KMS-11 (cell line): ENCODE data around the gene ASB4.

Experiments
- H2AFZ ChIP-seq: fragments of 200-600 bp; sonication (generic); 2 replicates; pipeline ENCODE4 v1.6.1; 2016; ENCODE audit warnings: antibody characterized with exemption, mixed run types, low read depth
- H3K27ac ChIP-seq: fragments of 200-600 bp; sonication (generic); 2 replicates; pipeline ENCODE4 v1.6.1; 2016; ENCODE audit warnings: mild to moderate bottlenecking, mixed run types
- H3K27me3 ChIP-seq: fragments of 200-600 bp; sonication (generic); 2 replicates; pipeline ENCODE4 v1.6.1; 2017; ENCODE audit warnings: mild to moderate bottlenecking, low read depth, mixed run types, moderate library complexity; ENCODE audit not compliant: insufficient read depth
- H3K36me3 ChIP-seq: fragments of 200-600 bp; sonication (generic); 2 replicates; pipeline ENCODE4 v1.6.1; 2017; ENCODE audit warnings: mild to moderate bottlenecking, mixed run types; ENCODE audit not compliant: insufficient read depth
- H3K4me1 ChIP-seq: fragments of 200-600 bp; sonication (generic); 2 replicates; pipeline ENCODE4 v1.6.1; 2016; ENCODE audit warnings: mild to moderate bottlenecking, low read depth, mixed run types; ENCODE audit not compliant: poor library complexity, severe bottlenecking
- H3K4me2 ChIP-seq: fragments of 200-600 bp; sonication (generic); 2 replicates; pipeline ENCODE4 v1.7.0; 2016; ENCODE audit warnings: mild to moderate bottlenecking, mixed run types
- H3K4me3 ChIP-seq: fragments of 200-600 bp; sonication (generic); IDR thresholded peaks from 2 replicates; pipeline ENCODE4 v1.6.1; 2017; ENCODE audit warnings: low read depth, low read length, mixed read lengths; ENCODE audit not compliant: insufficient read depth
- H3K79me2 ChIP-seq: fragments of 200-600 bp; sonication (generic); 2 replicates; pipeline ENCODE4 v1.6.1; 2016; ENCODE audit warnings: low read depth, mixed run types; ENCODE audit not compliant: insufficient read depth
- H3K9ac ChIP-seq: fragments of 200-600 bp; sonication (generic); 2 replicates; pipeline ENCODE4 v1.6.1; 2016; ENCODE audit warnings: mild to moderate bottlenecking, mixed run types
- H4K20me1 ChIP-seq: fragments of 200-600 bp; sonication (generic); 2 replicates; pipeline ENCODE4 v1.6.1; 2016; ENCODE audit warnings: mild to moderate bottlenecking, mixed run types; ENCODE audit not compliant: insufficient read depth
- CTCF ChIP-seq: fragments of 200-600 bp; sonication (generic); conservative IDR thresholded peaks from 2 replicates; pipeline ENCODE4 v1.6.1; 2017; ENCODE audit warnings: low read depth, mild to moderate bottlenecking, antibody characterized with exemption, low read length, moderate library complexity, mixed read lengths

ASB4 gene

GRCh38 chr7:95485391-95486123 lies at the start of gene ASB4:
Gene ASB4 (plus strand): TSS chr7:95485943. CDS start chr7:95485972, 29 bp downstream.
- no peaks in the 10 kb centered on the region for H4K20me1 ChIP-seq
- no peak within 1 kb of the TSS for H3K4me2 ChIP-seq
- H3K4me1 ChIP-seq = no peaks in the 10 kb centered on the region
- no peak for TF ChIP-seq CTCF
- H3K9ac ChIP-seq = no peak within 1 kb of the TSS
- H3K27me3 ChIP-seq = no peaks in the 10 kb centered on the region
- H3K79me2 ChIP-seq = no peaks in the 10 kb centered on the region
- H3K4me3 ChIP-seq = no peak within 1 kb of the TSS
- H2AFZ ChIP-seq = no peak within 1 kb of the TSS
- no peak within 1 kb of the TSS for H3K27ac ChIP-seq
- H3K36me3 ChIP-seq = no peaks in the 10 kb centered on the region

GRCh38 chr7:95436407-95436806 lies 49.3 kb upstream of the ASB4 start:
- Histone ChIP-seq H3K9ac (no peak overlapping the region), H4K20me1 (no peaks in the 10 kb centered on the region), H2AFZ (no peak overlapping the region), H3K79me2 (0 out of 2 replicates have a peak, but pooled peaks cover 6% of the 10 kb centered on the region), H3K4me1 (peaks cover 20% of the 10 kb centered on the region), H3K27ac (no peak overlapping the region), H3K4me2 (no peak overlapping the region), H3K4me3 (no peak overlapping the region), H3K27me3 (no peaks in the 10 kb centered on the region), H3K36me3 (no peaks in the 10 kb centered on the region)
- no peak for TF ChIP-seq CTCF

GRCh38 chr7:95440394-95441038 lies 45.2 kb upstream of the ASB4 start:
- H3K4me1 ChIP-seq = peaks cover 6% of the 10 kb centered on the region
- TF ChIP-seq CTCF = no peak
- H3K79me2 ChIP-seq = no peaks in the 10 kb centered on the region
- no peak overlapping the region for H2AFZ ChIP-seq
- no peak overlapping the region for H3K4me3 ChIP-seq
- no peaks in the 10 kb centered on the region for H4K20me1 ChIP-seq
- H3K27ac ChIP-seq = no peak overlapping the region
- no peaks in the 10 kb centered on the region for H3K27me3 ChIP-seq
- no peak overlapping the region; the same call in 1 of the 2 replicates for H3K4me2 ChIP-seq
- no peaks in the 10 kb centered on the region for H3K36me3 ChIP-seq
- no peak overlapping the region for H3K9ac ChIP-seq

- H3K4me1 ChIP-seq = peaks cover 5% of the 10 kb centered on the region
- no peaks in the 10 kb centered on the region for H3K79me2 ChIP-seq
- no peak for TF ChIP-seq CTCF
- H3K4me2 ChIP-seq = no peak overlapping the region
- H3K4me3 ChIP-seq = no peak overlapping the region
- no peaks in the 10 kb centered on the region for H3K27me3 ChIP-seq
- H3K9ac ChIP-seq = no peak overlapping the region
- H2AFZ ChIP-seq = no peak overlapping the region
- H4K20me1 ChIP-seq = no peaks in the 10 kb centered on the region
- H3K27ac ChIP-seq = no peak overlapping the region
- no peaks in the 10 kb centered on the region for H3K36me3 ChIP-seq
These were observed 44.5 kb upstream of the ASB4 start for GRCh38 chr7:95441042-95441823.
